Loucy (cell line): ENCODE results near the gene NF1.

Source experiments
- H2AFZ ChIP-seq: fragments of 200-600 bp; sonication (generic); 2 replicates; pipeline ENCODE4 v1.6.0; 2016; ENCODE audit warnings: antibody characterized with exemption, mild to moderate bottlenecking, low read length, moderate library complexity
- H3F3A ChIP-seq: fragments of 200-600 bp; 2 replicates; pipeline ENCODE4 v1.6.0; 2016; ENCODE audit warnings: antibody characterized with exemption, low read depth, mild to moderate bottlenecking
- H3K27me3 ChIP-seq: fragments of 200-600 bp; sonication (generic); 2 replicates; pipeline ENCODE4 v1.6.1; 2014; ENCODE audit warnings: low read length, mild to moderate bottlenecking; ENCODE audit not compliant: insufficient read depth, poor library complexity, severe bottlenecking
- H3K36me3 ChIP-seq: fragments of 200-600 bp; sonication (generic); 2 replicates; pipeline ENCODE4 v1.6.1; 2016; ENCODE audit warnings: low read length; ENCODE audit not compliant: insufficient read depth
- H3K4me1 ChIP-seq: fragments of 200-600 bp; sonication (generic); 2 replicates; pipeline ENCODE4 v1.5.1; 2014; ENCODE audit warnings: low read length, mild to moderate bottlenecking; ENCODE audit not compliant: insufficient read depth, poor library complexity, severe bottlenecking
- H3K4me2 ChIP-seq: fragments of 200-600 bp; sonication (generic); 2 replicates; pipeline ENCODE4 v1.6.0; 2014; ENCODE audit warnings: antibody characterized with exemption, low read length, low read depth, mild to moderate bottlenecking; ENCODE audit not compliant: poor library complexity, severe bottlenecking
- H3K4me3 ChIP-seq: fragments of 200-600 bp; sonication (generic); 2 replicates; pipeline ENCODE4 v1.5.1; 2014; ENCODE audit warnings: low read length, mild to moderate bottlenecking, mixed read lengths; ENCODE audit not compliant: poor library complexity, severe bottlenecking
- H3K79me2 ChIP-seq: fragments of 200-600 bp; sonication (generic); 2 replicates; pipeline ENCODE4 v1.6.1; 2014; ENCODE audit warnings: low read length; ENCODE audit not compliant: insufficient read depth
- H3K9ac ChIP-seq: fragments of 200-600 bp; sonication (generic); 2 replicates; pipeline ENCODE4 v1.6.0; 2014; ENCODE audit warnings: mild to moderate bottlenecking, low read depth, low read length, moderate library complexity; ENCODE audit not compliant: poor library complexity, severe bottlenecking
- H3K9me2 ChIP-seq: fragments of 200-600 bp; sonication (generic); replicated peaks from 2 replicates; pipeline ENCODE4 v1.6.1; 2016; ENCODE audit warnings: low read depth, low read length, mixed read lengths
- H3K9me3 ChIP-seq: fragments of 200-600 bp; sonication (generic); 2 replicates; pipeline ENCODE4 v1.6.1; 2014; ENCODE audit warnings: mild to moderate bottlenecking, antibody characterized with exemption, low read length, low read depth; ENCODE audit not compliant: insufficient read depth
- H4K20me1 ChIP-seq: fragments of 200-600 bp; sonication (generic); 2 replicates; pipeline ENCODE4 v1.6.0; 2014; ENCODE audit warnings: antibody characterized with exemption, low read length, mild to moderate bottlenecking; ENCODE audit not compliant: insufficient read depth, poor library complexity, severe bottlenecking
- CTCF ChIP-seq: fragments of 200-600 bp; sonication (generic); conservative IDR thresholded peaks from 2 replicates; pipeline ENCODE4 v1.5.1; 2014; ENCODE audit warnings: mild to moderate bottlenecking, antibody characterized with exemption, low read length
- EZH2phosphoT487 ChIP-seq: fragments of 200-600 bp; IDR thresholded peaks from 2 replicates; pipeline ENCODE4 v1.6.1; 2018; ENCODE audit warnings: antibody characterized with exemption, mild to moderate bottlenecking, moderate library complexity, borderline replicate concordance

NF1 gene

GRCh38 chr17:31236137-31236536 lies 141.4 kb downstream of the NF1 start:
- no peak overlapping the region for H3K4me3 ChIP-seq
- no peaks in the 10 kb centered on the region for H3K4me1 ChIP-seq
- no peak overlapping the region for H3K9ac ChIP-seq
- H3K36me3 ChIP-seq, result peaks cover 37% of the 10 kb centered on the region; the same call in 1 of the 2 replicates
- H3F3A ChIP-seq, result no peaks in the 10 kb centered on the region
- H3K9me2 ChIP-seq, result no peaks in the 10 kb centered on the region
- H2AFZ ChIP-seq, result no peak overlapping the region
- no peaks in the 10 kb centered on the region for H4K20me1 ChIP-seq
- TF ChIP-seq CTCF, result no peak
- no peak for TF ChIP-seq EZH2phosphoT487
- no peaks in the 10 kb centered on the region for H3K27me3 ChIP-seq
- H3K4me2 ChIP-seq, result no peak overlapping the region
- H3K79me2 ChIP-seq, result no peaks in the 10 kb centered on the region
- no peaks in the 10 kb centered on the region for H3K9me3 ChIP-seq

GRCh38 chr17:31236712-31237111 lies 141.9 kb downstream of the NF1 start:
- no peaks in the 10 kb centered on the region for H3K27me3 ChIP-seq
- H4K20me1 ChIP-seq, result no peaks in the 10 kb centered on the region
- no peak overlapping the region for H3K9ac ChIP-seq
- H3K4me1 ChIP-seq, result no peaks in the 10 kb centered on the region
- H3K79me2 ChIP-seq, result no peaks in the 10 kb centered on the region
- H3K36me3 ChIP-seq, result peaks cover 37% of the 10 kb centered on the region; the same call in 1 of the 2 replicates
- no peak overlapping the region for H3K4me3 ChIP-seq
- no peaks in the 10 kb centered on the region for H3K9me2 ChIP-seq
- no peaks in the 10 kb centered on the region for H3K9me3 ChIP-seq
- no peak overlapping the region for H3K4me2 ChIP-seq
- H2AFZ ChIP-seq, result no peak overlapping the region
- TF ChIP-seq EZH2phosphoT487 (no peak), CTCF (no peak)
- no peaks in the 10 kb centered on the region for H3F3A ChIP-seq

GRCh38 chr17:31241116-31241515 lies 146.3 kb downstream of the NF1 start:
- no peaks in the 10 kb centered on the region for H3K79me2 ChIP-seq
- H3K4me1 ChIP-seq, result no peaks in the 10 kb centered on the region
- no peak overlapping the region for H3K4me3 ChIP-seq
- no peaks in the 10 kb centered on the region for H3K9me3 ChIP-seq
- no peaks in the 10 kb centered on the region for H3K27me3 ChIP-seq
- no peak overlapping the region for H3K4me2 ChIP-seq
- peaks cover 41% of the 10 kb centered on the region; the same call in 1 of the 2 replicates for H3K36me3 ChIP-seq
- TF ChIP-seq EZH2phosphoT487, result no peak
- no peak for TF ChIP-seq CTCF
- no peaks in the 10 kb centered on the region for H4K20me1 ChIP-seq
- no peaks in the 10 kb centered on the region for H3F3A ChIP-seq
- no peak overlapping the region for H2AFZ ChIP-seq
- H3K9me2 ChIP-seq, result no peaks in the 10 kb centered on the region
- no peak overlapping the region for H3K9ac ChIP-seq
